Sigmoid colon (tissue), 7 donors: ENCODE data around the gene RNF157. TPM values are rescaled to one million over a fixed set of nuclear protein-coding genes. Genes with fewer than 3 reads are reported as not detected.
A peak's percentile ranks its signal among the peaks of the same experiment; 100 is the strongest.

Source experiments
- DNase-seq: peaks from one replicate; pipeline ENCODE4 v3.0.0-alpha.2; 2019
- H3K27ac ChIP-seq, 4 donors: fragments of 200-600 bp; sonication (generic); one replicate each; pipeline ENCODE4 v1.5.1; 2016 to 2019; ENCODE audit warnings: mild to moderate bottlenecking in 1 of 4
- H3K27me3 ChIP-seq, 3 donors: fragments of 200-600 bp; sonication (generic); one replicate each; pipeline ENCODE4 v1.5.1; 2019; ENCODE audit warnings: mild to moderate bottlenecking in 1 of 3
- H3K36me3 ChIP-seq, 4 donors: fragments of 200-600 bp; sonication (generic); one replicate each; pipeline ENCODE4 v1.5.1; 2016 to 2019
- H3K4me1 ChIP-seq, 4 donors: fragments of 200-600 bp; sonication (generic); one replicate each; pipeline ENCODE4 v1.5.1; 2017 to 2019
- H3K4me3 ChIP-seq, 4 donors: fragments of 200-600 bp; sonication (generic); one replicate each; pipeline ENCODE4 v1.5.1; 2017 to 2019; ENCODE audit warnings: mild to moderate bottlenecking in 2 of 4, moderate library complexity in 1 of 4
- H3K9me3 ChIP-seq, 4 donors: fragments of 200-600 bp in 3 of 4; sonication (generic) in 3 of 4; one replicate each; pipeline versions ENCODE4 v1.5.1 to v1.6.1; 2013 to 2019
- CTCF ChIP-seq, 4 experiments: fragments of 450-650 bp in 3 of 4; fragments of 200-600 bp in 1 of 4; IDR thresholded peaks; one replicate each; pipeline ENCODE4 v1.5.1; 2016 to 2019; ENCODE audit warnings: antibody characterized with exemption in 4 of 4, mild to moderate bottlenecking in 3 of 4, moderate library complexity in 2 of 4
- EP300 ChIP-seq, 4 donors: sonication (generic); formaldehyde crosslinking; IDR thresholded peaks; one replicate each; pipeline ENCODE4 v1.6.1; 2017; ENCODE audit warnings: antibody characterized with exemption in 4 of 4
- POLR2A ChIP-seq, 2 donors: fragments of 450-650 bp; IDR thresholded peaks; one replicate each; pipeline ENCODE4 v1.6.1; 2016; ENCODE audit warnings: antibody characterized with exemption in 2 of 2, mild to moderate bottlenecking in 2 of 2, moderate library complexity in 2 of 2
- POLR2AphosphoS5 ChIP-seq, 4 donors: sonication (generic); formaldehyde crosslinking; IDR thresholded peaks; one replicate each; pipeline ENCODE4 v1.6.1; 2017; ENCODE audit warnings: antibody characterized with exemption in 4 of 4
- WGBS, 2 donors: extraction: QIAGEN DNeasy Blood & Tissue Kit; methylation state at CpG; one replicate each; pipeline ENCODE4 v1.1.7; 2013; 5-methylcytosine and 5-hydroxymethylcytosine counted together
- intact Hi-C: fragments of 100-400 bp; cut with DNase I; formaldehyde crosslinking; loops from one replicate; pipeline ENCODE4 v1.15.1; 2023
- polyA plus RNA-seq, 3 donors: library from polyadenylated mRNA; stranded (reverse); fragments of 200-250 nt; gene quantifications; one replicate each; pipeline ENCODE4 v1.2.3, GENCODE V29; 2013
- total RNA-seq, 4 donors: library from RNA; depleted of rRNA; stranded (reverse); fragments of >200 nt; gene quantifications; one replicate each; pipeline ENCODE4 v1.1.0, GENCODE V29; 2016
- donor health status: healthy with polysubstance abuse.
- donor health status: Bipolar disorder and iron deficiency.
- donor health status: healthy.

The RNF157 gene
- total and polyA plus RNA-seq, 7 donors = 3.1 to 29.5 (median 6.0) TPM

GRCh38 chr17:76266244-76266938 is 26.1 kb upstream of the RNF157 start:
- Histone ChIP-seq H3K4me3 (peak overlapping the region; percentile 71 to 99 (median 93)), H3K4me1 (peaks cover 0 to 62% (median 54%) of the 10 kb centered on the region in 4 donors), H3K9me3 (no peaks in the 10 kb centered on the region), H3K36me3 (peaks cover 6 to 24% (median 9%) of the 10 kb centered on the region in 4 donors), H3K27me3 (no peaks in the 10 kb centered on the region), H3K27ac (peak overlapping the region; percentile 91 to 94 (median 92))
- no peak for TF ChIP-seq CTCF (IDR thresholded peaks at IDR 0.05)
- TF ChIP-seq POLR2A (IDR thresholded peaks at IDR 0.05) = no peak
- TF ChIP-seq EP300 (IDR thresholded peaks at IDR 0.05) = no peak
- TF ChIP-seq POLR2AphosphoS5 (IDR thresholded peaks at IDR 0.05) = no peak
- 1% methylated on average over 12 of the region's 12 CpGs for WGBS, 2 donors
- intact Hi-C loops = loop anchor here (1.0 kb wide), 1 partner anchor 26 kb away; the partner anchor contains the start of gene RNF157
- DNase-seq = no peak

GRCh38 chr17:76265624-76266243 is 25.4 kb upstream of the RNF157 start:
- intact Hi-C loops = loop anchor here (1.0 kb wide), 1 partner anchor 25 kb away; the partner anchor contains the start of gene RNF157
- DNase-seq = peak; percentile 86
- 1% methylated on average over 76 of the region's 76 CpGs for WGBS, 2 donors
- H3K27me3 ChIP-seq = no peaks in the 10 kb centered on the region
- no peak for TF ChIP-seq CTCF (IDR thresholded peaks at IDR 0.05)
- TF ChIP-seq POLR2A (IDR thresholded peaks at IDR 0.05) = no peak
- TF ChIP-seq POLR2AphosphoS5 (IDR thresholded peaks at IDR 0.05) = peak in 2 of 4 donors; percentile 23 to 46
- peaks cover 0 to 56% (median 49%) of the 10 kb centered on the region in 4 donors for H3K4me1 ChIP-seq
- no peaks in the 10 kb centered on the region for H3K9me3 ChIP-seq
- peak overlapping the region; percentile 91 to 94 (median 92) for H3K27ac ChIP-seq
- H3K36me3 ChIP-seq = peaks cover 6 to 19% (median 7%) of the 10 kb centered on the region in 4 donors
- H3K4me3 ChIP-seq = peak overlapping the region; percentile 71 to 99 (median 93)

- TF ChIP-seq POLR2AphosphoS5 (IDR thresholded peaks at IDR 0.05) (peak; percentile 34 to 90 (median 88)), EP300 (IDR thresholded peaks at IDR 0.05) (no peak), CTCF (IDR thresholded peaks at IDR 0.05) (no peak), POLR2A (IDR thresholded peaks at IDR 0.05) (peak in 1 of 2 donors; percentile 30)
- Histone ChIP-seq H3K4me1 (peaks cover 0 to 52% (median 45%) of the 10 kb centered on the region in 4 donors), H3K9me3 (no peaks in the 10 kb centered on the region), H3K36me3 (peaks cover 0 to 12% (median 3%) of the 10 kb centered on the region in 4 donors), H3K27me3 (no peaks in the 10 kb centered on the region), H3K27ac (peak within 1 kb of the TSS; percentile 91 to 94 (median 92)), H3K4me3 (peak within 1 kb of the TSS; percentile 71 to 99 (median 93))
- WGBS, 2 donors = 0% methylated on average over 94 of the region's 94 CpGs
- DNase-seq = peak; percentile 100
- intact Hi-C loops = no loop called here
Measured at GRCh38 chr17:76264755-76265623, 24.7 kb upstream of the RNF157 start, which contains the start of gene UBALD2. Gene UBALD2 (plus strand): TSS chr17:76265348. CDS start chr17:76265506, 158 bp downstream.

GRCh38 chr17:76264425-76264754 is 24.1 kb upstream of the RNF157 start:
- TF ChIP-seq POLR2AphosphoS5 (IDR thresholded peaks at IDR 0.05) = no peak
- no peaks in the 10 kb centered on the region for H3K27me3 ChIP-seq
- 28 to 50% methylated on average over 9 of the region's 9 CpGs for WGBS, 2 donors
- H3K4me3 ChIP-seq = peak overlapping the region in 1 of 4 donors; percentile 13
- H3K27ac ChIP-seq = peak overlapping the region; percentile 59 to 91 (median 79)
- H3K9me3 ChIP-seq = no peaks in the 10 kb centered on the region
- H3K4me1 ChIP-seq = peaks cover 0 to 46% (median 40%) of the 10 kb centered on the region in 4 donors
- intact Hi-C loops = no loop called here
- DNase-seq = no peak
- peaks cover 0 to 6% (median 3%) of the 10 kb centered on the region in 4 donors for H3K36me3 ChIP-seq
